Measurements from ENCODE around the gene ARL16. TPM values are rescaled to one million over a fixed set of nuclear protein-coding genes. Genes with fewer than 3 reads are reported as not detected.

Gene ARL16
- total and polyA plus RNA-seq, 12 donors, result 18.5 to 105 (median 31.7) TPM

- Histone ChIP-seq H3K4me1 (replicated peaks in 1 of 2) (peaks cover 5 to 11% of the 10 kb centered on the region in 2 donors), H3K27me3 (no peaks in the 10 kb centered on the region), H3K27ac (no peak overlapping the region), H3K4me3 (no peak overlapping the region), H3K9me3 (replicated peaks in 1 of 3) (no peaks in the 10 kb centered on the region), H3K36me3 (replicated peaks in 1 of 2) (no peaks in the 10 kb centered on the region)
- TF ChIP-seq POLR2A (IDR thresholded peaks at IDR 0.05) (no peak), CTCF (IDR thresholded peaks at IDR 0.05) (no peak)
- 72 to 82% (median 77%) methylated on average over 9 of the region's 9 CpGs for WGBS, 4 donors
- DNase-seq, result peak in 1 of 7 donors; percentile 45
- intact Hi-C loops (cut with DNase I), result no loop called here
Observed at GRCh38 chr17:81725439-81725838, 41.8 kb upstream of the ARL16 start.

GRCh38 chr17:81723651-81724209 lies 40.1 kb upstream of the ARL16 start:
- 51 to 58% (median 55%) methylated on average over 12 of the region's 12 CpGs for WGBS, 4 donors
- H3K27ac ChIP-seq, result no peak overlapping the region

GRCh38 chr17:81722184-81723120 lies 38.9 kb upstream of the ARL16 start:
- intact Hi-C loops (cut with DNase I), result no loop called here
- peaks cover 5 to 11% of the 10 kb centered on the region in 2 donors for H3K4me1 ChIP-seq (replicated peaks in 1 of 2)
- no peak overlapping the region for H3K4me3 ChIP-seq
- no peaks in the 10 kb centered on the region for H3K36me3 ChIP-seq (replicated peaks in 1 of 2)
- no peak overlapping the region for H3K27ac ChIP-seq
- H3K27me3 ChIP-seq, result no peaks in the 10 kb centered on the region
- DNase-seq, result peak in 6 of 7 donors; percentile 57 to 78 (median 66)
- H3K9me3 ChIP-seq (replicated peaks in 1 of 3), result no peaks in the 10 kb centered on the region
- no peak for TF ChIP-seq POLR2A (IDR thresholded peaks at IDR 0.05)
- WGBS, 4 donors, result 38 to 51% (median 43%) methylated on average over 8 to 10 of the region's 10 CpGs

More at GRCh38 chr17:81723651-81724209, 40.1 kb upstream of the ARL16 start:
- Histone ChIP-seq H3K9me3 (replicated peaks in 1 of 3) (no peaks in the 10 kb centered on the region), H3K4me1 (replicated peaks in 1 of 2) (peaks cover 5 to 11% of the 10 kb centered on the region in 2 donors), H3K27me3 (no peaks in the 10 kb centered on the region), H3K4me3 (no peak overlapping the region), H3K36me3 (replicated peaks in 1 of 2) (no peaks in the 10 kb centered on the region)
- no peak for DNase-seq
- TF ChIP-seq POLR2A (IDR thresholded peaks at IDR 0.05) (no peak), CTCF (IDR thresholded peaks at IDR 0.05) (no peak)
- intact Hi-C loops (cut with DNase I), result no loop called here

GRCh38 chr17:81720267-81721071 lies 36.9 kb upstream of the ARL16 start:
- Histone ChIP-seq H3K27me3 (no peaks in the 10 kb centered on the region), H3K9me3 (replicated peaks in 1 of 3) (no peaks in the 10 kb centered on the region), H3K4me1 (replicated peaks in 1 of 2) (peaks cover 5 to 15% of the 10 kb centered on the region in 2 donors), H3K27ac (no peak overlapping the region), H3K4me3 (no peak overlapping the region), H3K36me3 (replicated peaks in 1 of 2) (no peaks in the 10 kb centered on the region)
- TF ChIP-seq CTCF (IDR thresholded peaks at IDR 0.05) (no peak), POLR2A (IDR thresholded peaks at IDR 0.05) (no peak)
- DNase-seq, result peak in 1 of 7 donors; percentile 45
- intact Hi-C loops (cut with DNase I), result no loop called here
- 88 to 91% (median 88%) methylated on average over 18 to 33 of the region's 33 CpGs for WGBS, 4 donors
